ENCODE results near the gene GPC6.
A peak's percentile ranks its signal among the peaks of the same experiment; 100 is the strongest.

The GPC6 gene

DNA sequence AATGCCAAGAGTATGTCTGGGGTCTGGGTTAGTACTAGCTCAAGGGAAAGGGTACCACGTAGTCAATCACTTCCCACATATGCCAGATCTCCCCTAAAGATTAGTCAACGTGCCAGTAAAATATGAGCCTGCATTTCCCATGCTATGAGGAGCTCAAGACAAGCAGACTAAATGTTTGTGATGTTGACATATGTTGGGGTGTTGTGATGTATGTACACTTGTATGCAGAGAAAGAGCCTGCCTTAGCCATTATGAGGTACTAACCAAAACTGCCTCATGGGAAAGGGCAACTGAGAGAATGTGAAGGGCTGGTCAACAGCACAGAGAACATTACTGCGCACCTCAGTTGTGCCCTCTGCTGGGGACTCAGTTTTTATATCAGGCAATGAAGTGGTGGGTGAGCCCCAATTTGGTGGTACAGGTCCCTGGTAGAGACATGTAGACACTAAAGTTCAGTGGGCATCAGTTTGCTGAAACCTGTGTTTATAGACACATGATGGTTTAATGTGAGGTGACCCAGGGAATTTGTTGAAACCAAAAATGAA lies 965.9 kb downstream of the GPC6 start:
- TF ChIP-seq MYC (IDR thresholded peaks at IDR 0.05; ENCODE audit: low read depth, low read length) (no peak), POLR2A (IDR thresholded peaks at IDR 0.05; ENCODE audit: extremely low read depth, insufficient read length) (no peak)
- TF ChIP-seq, protein P1, sequence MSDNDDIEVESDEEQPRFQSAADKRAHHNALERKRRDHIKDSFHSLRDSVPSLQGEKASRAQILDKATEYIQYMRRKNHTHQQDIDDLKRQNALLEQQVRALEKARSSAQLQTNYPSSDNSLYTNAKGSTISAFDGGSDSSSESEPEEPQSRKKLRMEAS (IDR thresholded peaks at IDR 0.05; ENCODE audit: low read depth, low read length), result no peak
- TF ChIP-seq, protein P2, sequence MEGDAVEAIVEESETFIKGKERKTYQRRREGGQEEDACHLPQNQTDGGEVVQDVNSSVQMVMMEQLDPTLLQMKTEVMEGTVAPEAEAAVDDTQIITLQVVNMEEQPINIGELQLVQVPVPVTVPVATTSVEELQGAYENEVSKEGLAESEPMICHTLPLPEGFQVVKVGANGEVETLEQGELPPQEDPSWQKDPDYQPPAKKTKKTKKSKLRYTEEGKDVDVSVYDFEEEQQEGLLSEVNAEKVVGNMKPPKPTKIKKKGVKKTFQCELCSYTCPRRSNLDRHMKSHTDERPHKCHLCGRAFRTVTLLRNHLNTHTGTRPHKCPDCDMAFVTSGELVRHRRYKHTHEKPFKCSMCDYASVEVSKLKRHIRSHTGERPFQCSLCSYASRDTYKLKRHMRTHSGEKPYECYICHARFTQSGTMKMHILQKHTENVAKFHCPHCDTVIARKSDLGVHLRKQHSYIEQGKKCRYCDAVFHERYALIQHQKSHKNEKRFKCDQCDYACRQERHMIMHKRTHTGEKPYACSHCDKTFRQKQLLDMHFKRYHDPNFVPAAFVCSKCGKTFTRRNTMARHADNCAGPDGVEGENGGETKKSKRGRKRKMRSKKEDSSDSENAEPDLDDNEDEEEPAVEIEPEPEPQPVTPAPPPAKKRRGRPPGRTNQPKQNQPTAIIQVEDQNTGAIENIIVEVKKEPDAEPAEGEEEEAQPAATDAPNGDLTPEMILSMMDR (IDR thresholded peaks at IDR 0.05; ENCODE audit: low read depth, low read length), result peak; percentile 54
- no peak overlapping the region for H3K4me3 ChIP-seq (ENCODE audit: low read depth, low read length)
- DNase-seq (ENCODE audit: low read depth), result peak; percentile 50

DNA sequence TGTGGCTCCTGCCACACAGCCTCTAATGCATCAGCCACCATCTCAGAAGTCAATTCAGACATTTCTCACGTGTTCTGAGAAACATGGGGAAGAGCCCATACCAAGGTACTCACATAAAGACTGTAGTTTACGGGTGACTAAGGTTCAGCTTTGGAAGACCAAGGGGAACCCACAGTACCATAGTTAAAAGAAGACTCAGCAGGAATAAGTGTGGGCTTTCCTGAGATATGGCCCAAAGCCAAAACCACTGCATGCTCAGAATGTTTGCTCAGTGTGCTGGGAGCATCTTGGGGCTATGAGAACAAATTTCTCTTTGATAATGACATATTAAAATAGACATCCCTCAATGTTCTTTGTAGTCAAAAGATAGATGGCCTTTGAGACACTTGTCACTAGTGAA lies 969.1 kb downstream of the GPC6 start:
- no peak for DNase-seq (ENCODE audit: low read depth)
- no peak overlapping the region for H3K4me3 ChIP-seq (ENCODE audit: low read depth, low read length)
- TF ChIP-seq, protein P2 (IDR thresholded peaks at IDR 0.05; ENCODE audit: low read depth, low read length), result no peak
- TF ChIP-seq, protein P1 (IDR thresholded peaks at IDR 0.05; ENCODE audit: low read depth, low read length), result no peak
- no peak for TF ChIP-seq POLR2A (IDR thresholded peaks at IDR 0.05; ENCODE audit: extremely low read depth, insufficient read length)
- TF ChIP-seq MYC (IDR thresholded peaks at IDR 0.05; ENCODE audit: low read depth, low read length), result no peak

DNA sequence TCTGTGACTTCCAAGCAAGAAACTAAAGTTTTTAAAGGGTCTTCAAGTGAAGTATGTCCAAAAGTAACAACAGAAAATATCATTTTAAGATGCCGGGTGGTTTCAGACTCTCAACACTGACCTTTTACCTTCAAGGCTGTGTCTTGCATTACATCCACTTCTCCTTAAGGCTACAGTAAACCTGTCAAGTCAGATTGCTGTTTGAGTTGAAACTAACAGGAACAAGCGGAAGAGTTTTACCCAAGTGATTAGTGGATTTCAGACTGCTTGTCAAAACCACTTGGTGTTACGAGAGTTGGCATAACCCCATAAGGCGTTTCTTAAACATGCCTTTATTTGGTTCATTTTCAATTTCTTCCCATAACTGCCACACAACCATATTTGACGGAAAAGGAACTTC lies 969.8 kb downstream of the GPC6 start:
- DNase-seq (ENCODE audit: low read depth), result no peak
- TF ChIP-seq, protein P2 (IDR thresholded peaks at IDR 0.05; ENCODE audit: low read depth, low read length), result no peak
- TF ChIP-seq MYC (IDR thresholded peaks at IDR 0.05; ENCODE audit: low read depth, low read length) (no peak), POLR2A (IDR thresholded peaks at IDR 0.05; ENCODE audit: extremely low read depth, insufficient read length) (no peak)
- TF ChIP-seq, protein P1 (IDR thresholded peaks at IDR 0.05; ENCODE audit: low read depth, low read length), result no peak
- H3K4me3 ChIP-seq (ENCODE audit: low read depth, low read length), result no peak overlapping the region

DNA sequence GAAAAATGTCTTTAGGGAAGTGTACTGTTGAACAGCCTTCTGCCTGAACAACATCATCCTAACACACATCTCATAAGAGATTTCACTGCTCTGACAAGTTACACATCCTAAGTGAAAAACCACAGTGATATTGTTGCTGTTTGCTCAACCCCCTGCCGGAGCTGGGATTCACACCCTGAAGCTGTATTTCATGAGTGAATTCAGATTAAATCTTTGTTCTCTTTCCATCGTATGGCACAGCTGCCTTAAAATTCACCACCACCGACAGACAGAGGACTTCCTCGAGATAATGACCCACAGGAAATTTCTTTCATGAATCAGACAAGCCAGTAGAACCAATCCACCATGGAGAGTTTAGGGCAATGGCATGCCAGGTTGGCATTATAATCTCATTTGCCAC lies 972.1 kb downstream of the GPC6 start:
- no peak overlapping the region for H3K4me3 ChIP-seq (ENCODE audit: low read depth, low read length)
- no peak for DNase-seq (ENCODE audit: low read depth)
- TF ChIP-seq MYC (IDR thresholded peaks at IDR 0.05; ENCODE audit: low read depth, low read length) (no peak), POLR2A (IDR thresholded peaks at IDR 0.05; ENCODE audit: extremely low read depth, insufficient read length) (no peak)
- TF ChIP-seq, protein P2 (IDR thresholded peaks at IDR 0.05; ENCODE audit: low read depth, low read length), result no peak
- TF ChIP-seq, protein P1 (IDR thresholded peaks at IDR 0.05; ENCODE audit: low read depth, low read length), result no peak

DNA sequence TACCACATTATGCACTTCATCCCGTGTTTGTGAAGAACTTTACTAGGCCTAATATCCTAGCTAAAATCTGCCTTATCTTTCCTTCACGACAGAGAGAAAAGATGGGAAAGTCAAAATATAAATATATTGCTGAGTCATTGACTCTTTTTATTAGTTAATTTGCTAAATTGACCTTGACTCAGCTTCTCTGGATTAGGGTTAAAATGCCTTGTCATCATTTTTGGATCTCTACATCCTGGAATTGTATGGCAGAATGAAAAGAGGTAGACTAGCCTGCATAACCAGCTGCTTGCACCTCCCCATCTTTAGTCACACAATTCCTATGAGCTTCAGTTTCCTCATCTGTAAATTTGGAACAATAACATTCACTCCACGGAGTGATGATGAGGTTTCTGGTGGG lies 972.5 kb downstream of the GPC6 start:
- DNase-seq (ENCODE audit: low read depth), result no peak
- no peak overlapping the region for H3K4me3 ChIP-seq (ENCODE audit: low read depth, low read length)
- TF ChIP-seq, protein P2 (IDR thresholded peaks at IDR 0.05; ENCODE audit: low read depth, low read length), result no peak
- TF ChIP-seq POLR2A (IDR thresholded peaks at IDR 0.05; ENCODE audit: extremely low read depth, insufficient read length) (no peak), MYC (IDR thresholded peaks at IDR 0.05; ENCODE audit: low read depth, low read length) (no peak)
- TF ChIP-seq, protein P1 (IDR thresholded peaks at IDR 0.05; ENCODE audit: low read depth, low read length), result no peak

Data from NB4 (cell line).